SK-N-DZ (cell line): ENCODE measurements around the gene MFGE8.

ENCODE experiments used
- DNase-seq: peaks from one replicate; pipeline ENCODE4 v3.0.0-alpha.2; 2015; ENCODE audit warnings: low spot score

The MFGE8 gene

GRCh38 chr15:88920186-88920891, 7.2 kb upstream of the MFGE8 start:
- no peak for DNase-seq

DNA sequence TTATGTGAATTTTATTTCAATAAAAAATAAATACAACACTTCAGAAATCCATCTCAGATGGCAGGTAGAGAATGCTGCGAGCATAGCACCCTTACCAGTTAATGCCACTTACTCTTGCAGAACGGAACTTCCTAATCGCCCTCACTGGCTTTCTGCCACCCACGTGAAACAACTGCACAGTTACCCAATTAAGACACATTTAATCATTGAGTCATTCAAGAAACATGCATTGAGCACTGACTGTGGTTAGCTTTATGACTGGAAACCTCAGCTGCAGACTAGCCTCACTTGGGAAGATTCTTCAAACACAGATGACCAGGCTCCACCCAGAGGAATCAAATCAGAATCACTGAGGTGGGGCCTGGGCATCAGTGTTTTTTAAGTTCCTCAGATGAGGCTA, 5.6 kb upstream of the MFGE8 start:
- DNase-seq: no peak

GRCh38 chr15:88917760-88918159, 4.6 kb upstream of the MFGE8 start:
- DNase-seq: no peak

- no peak for DNase-seq
Observed at GRCh38 chr15:88915354-88915753, 2.2 kb upstream of the MFGE8 start.

- no peak for DNase-seq
Observed at GRCh38 chr15:88913850-88914169, 631 bp upstream of the MFGE8 start.

GRCh38 chr15:88912500-88912921, 668 bp downstream of the MFGE8 start:
- no peak for DNase-seq

DNA sequence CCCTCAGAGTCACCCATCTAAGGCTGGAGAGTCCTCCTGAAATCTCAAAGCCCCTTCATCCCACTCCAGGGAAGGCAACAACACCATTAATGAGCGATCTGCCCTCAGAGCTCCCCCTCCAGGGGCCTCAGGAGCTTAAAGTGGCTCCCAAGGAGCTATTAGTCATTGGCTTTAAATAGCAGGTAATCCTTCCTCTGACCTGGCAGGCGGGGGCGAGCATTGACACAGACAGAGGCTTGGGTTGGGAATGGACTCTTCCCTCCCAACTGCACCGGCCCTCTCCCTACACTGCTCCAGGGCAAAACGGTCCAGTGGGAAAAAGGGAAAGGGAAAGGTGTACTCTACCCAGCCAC, 1.4 kb downstream of the MFGE8 start:
- DNase-seq: no peak

DNA sequence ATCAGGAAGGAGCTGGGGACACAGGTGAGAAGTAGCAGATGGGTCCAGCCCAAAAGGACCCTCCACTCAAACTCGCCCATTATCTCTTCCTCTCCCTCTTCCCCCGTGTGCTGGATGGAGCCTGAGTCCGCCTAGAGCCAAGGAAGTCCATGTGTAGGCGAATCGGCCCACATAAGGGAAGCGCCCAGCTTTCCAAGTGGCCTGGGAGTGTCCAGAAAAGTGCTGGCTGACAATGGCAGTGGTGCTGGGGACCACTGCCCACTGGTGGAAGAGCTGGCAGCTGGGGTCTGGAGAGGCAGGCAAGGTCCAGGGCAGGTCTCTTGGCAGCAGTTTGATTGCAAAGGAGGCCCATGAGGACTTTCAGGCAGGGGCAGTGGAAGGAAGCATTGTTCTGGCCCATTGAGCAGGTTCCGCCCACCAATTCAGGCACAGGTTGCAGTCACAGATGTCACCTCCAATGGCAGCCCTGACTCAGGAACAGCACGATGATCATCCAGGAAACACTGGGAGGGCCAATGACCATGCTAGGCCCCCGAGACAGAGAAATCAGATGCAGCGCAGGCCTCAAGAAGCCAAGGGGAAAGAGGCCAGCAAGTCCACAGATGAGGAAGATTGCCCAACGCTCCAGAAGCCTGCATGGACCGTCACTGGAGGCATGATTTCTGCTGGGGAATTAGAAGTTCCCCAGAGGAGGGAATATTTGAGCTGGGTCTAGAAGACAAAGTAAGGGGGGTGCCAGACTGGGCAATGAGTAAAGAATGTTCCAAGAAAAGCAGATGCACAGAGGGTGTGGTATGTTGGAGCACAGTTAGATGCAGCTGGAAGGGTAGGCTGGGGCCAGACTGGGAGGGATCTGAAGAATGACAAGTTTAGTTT, 3.0 kb downstream of the MFGE8 start:
- no peak for DNase-seq

DNA sequence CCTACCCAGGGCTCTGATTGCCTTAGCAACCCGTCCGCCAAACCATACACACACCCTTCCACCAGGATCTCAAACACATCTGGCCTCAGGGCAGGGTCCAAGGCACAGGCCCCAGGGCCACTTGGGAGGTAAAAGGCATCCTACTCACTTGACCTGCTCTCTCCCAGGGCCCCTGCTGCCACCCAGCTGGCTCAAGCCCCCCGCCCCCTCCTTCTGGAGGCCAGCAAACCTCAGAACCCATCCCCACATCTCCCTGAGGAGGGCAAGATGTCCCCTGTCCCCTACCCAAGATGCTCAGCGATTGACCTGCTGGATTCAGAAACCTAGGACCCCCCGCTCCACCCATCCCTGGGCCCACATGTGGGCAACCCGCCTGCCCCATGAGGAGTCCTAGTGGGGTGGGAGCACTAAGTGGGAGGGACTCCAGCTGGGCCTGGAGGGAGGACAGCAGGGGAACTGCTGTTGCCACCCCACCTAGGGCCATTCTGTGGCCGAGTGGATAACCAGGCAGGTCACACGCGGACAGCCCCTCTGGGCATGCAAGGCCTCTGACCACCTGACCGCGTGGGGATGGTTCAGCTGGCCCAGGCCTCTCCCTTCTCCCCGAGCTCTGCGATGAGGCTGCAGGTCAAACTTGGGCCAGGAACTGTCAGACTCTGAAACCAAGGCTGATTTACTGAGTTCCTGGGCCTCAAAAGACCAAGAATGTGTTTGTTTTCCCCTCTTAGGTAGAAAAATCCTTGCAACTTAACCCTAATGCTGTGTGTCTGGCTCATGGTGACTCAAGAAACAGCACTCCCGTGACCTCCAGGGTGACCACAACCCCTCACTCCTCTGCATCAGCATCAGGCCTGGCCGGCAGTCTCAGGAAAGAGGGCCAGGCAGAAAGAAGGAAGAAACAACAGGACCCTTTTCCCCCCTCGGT, 4.2 kb downstream of the MFGE8 start:
- no peak for DNase-seq

GRCh38 chr15:88908123-88908522, 5.1 kb downstream of the MFGE8 start:
- DNase-seq: no peak

DNA sequence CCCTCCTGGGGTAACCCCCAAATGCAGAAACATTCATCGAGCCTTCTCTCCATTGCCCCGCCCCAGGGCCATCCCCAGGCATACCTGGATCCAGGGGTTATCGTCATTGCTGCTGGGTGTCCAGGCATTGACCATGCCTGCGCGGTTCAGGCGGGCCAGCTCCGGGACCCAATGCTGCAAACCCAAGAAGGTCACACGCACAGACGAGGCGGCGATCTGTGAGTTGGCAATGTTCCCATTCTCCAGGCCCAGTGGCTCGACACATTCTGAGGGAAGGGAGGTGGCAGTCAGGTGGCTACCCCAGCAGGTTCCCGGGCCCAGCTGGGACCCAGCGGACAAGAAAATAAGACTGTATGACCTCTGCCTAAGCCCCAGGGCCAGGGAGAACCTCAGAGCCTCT, 6.1 kb downstream of the MFGE8 start:
- DNase-seq: no peak

DNA sequence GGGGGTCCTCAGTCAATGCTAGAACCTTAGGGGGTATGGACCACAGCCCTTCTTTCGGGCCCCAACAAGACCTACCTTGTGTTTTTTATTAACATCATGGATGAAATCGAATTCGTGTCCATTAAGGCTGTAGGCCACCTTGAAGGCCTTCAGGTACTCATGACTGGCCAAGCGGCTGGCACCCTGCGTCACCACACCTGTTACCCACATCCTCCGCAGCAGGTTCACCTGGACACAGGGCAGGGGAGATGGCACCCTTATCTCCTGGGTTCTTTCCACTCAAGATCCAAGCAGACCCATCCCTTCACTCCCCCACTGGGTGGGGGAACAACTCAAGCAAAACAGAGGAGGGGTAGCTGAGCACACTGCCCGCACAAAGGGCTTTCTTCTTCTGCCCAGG, 6.6 kb downstream of the MFGE8 start:
- no peak for DNase-seq

DNA sequence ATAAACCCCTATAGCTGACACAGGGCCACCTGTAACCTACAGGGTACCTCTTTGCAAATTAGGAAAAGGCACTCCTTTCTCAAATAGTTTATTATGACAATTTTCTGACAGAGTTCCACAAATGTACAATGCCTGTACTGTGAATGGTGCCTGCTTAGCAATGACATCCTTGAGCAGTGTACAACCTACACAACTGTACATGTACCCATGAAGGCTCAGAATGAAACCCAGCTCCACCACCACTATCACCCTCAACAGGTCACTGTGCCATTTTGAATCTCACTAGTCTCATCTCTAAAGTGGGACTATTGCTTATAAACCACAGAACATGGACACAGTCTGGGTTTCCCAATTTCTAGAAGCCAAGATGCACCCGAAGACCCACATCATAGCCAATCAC, 7.0 kb downstream of the MFGE8 start:
- no peak for DNase-seq

GRCh38 chr15:88905576-88905975, 7.6 kb downstream of the MFGE8 start:
- no peak for DNase-seq

- DNase-seq: peak; percentile 73
Observed at GRCh38 chr15:88904624-88905327, 8.4 kb downstream of the MFGE8 start.

DNA sequence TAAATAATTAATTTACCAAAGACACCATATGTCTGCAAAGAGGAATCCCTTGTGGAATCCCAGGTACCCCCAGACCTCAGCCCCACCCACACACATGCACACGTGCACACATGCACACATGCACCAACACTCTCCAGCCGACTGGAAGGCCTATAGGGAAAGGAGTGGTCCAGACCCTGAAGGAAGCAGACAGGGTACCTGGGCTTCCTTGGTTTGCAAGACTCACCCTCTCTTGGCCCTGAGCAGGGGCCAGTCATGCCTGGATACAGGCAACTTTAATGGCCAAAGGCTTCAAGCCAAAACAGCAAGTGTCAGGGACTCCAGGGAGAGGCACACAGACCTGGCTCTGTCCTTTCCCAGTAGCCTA, 8.9 kb downstream of the MFGE8 start:
- no peak for DNase-seq

GRCh38 chr15:88902846-88903245, 10.3 kb downstream of the MFGE8 start:
- no peak for DNase-seq

DNA sequence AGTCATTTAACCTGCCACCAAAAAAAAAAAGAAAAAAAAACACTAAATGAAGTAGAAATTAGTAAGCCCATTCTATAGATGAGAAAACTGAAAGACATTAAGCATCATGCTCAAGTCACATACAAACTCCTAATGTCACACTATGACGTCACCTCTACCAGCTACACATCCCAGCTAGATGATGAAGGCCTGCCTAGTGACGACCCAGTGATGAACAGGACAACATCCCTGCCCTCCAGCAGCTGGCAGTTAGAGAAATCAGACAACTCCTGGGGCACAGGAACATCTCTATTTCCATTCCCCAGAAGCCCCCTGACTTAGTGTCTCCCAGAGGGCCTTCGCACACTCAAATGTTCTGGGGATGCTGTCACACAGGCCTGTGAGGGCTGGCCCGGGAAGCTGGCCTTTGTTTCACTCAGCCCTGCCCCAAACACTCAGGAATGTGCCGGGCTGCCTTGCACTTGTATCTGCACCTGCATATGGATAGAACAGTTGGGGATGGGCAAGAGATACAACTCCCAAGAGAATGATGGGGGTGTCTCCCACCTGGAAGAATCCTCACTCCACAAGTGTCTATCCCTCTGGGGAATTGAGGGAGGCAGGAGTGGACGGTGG, 10.9 kb downstream of the MFGE8 start:
- no peak for DNase-seq

DNA sequence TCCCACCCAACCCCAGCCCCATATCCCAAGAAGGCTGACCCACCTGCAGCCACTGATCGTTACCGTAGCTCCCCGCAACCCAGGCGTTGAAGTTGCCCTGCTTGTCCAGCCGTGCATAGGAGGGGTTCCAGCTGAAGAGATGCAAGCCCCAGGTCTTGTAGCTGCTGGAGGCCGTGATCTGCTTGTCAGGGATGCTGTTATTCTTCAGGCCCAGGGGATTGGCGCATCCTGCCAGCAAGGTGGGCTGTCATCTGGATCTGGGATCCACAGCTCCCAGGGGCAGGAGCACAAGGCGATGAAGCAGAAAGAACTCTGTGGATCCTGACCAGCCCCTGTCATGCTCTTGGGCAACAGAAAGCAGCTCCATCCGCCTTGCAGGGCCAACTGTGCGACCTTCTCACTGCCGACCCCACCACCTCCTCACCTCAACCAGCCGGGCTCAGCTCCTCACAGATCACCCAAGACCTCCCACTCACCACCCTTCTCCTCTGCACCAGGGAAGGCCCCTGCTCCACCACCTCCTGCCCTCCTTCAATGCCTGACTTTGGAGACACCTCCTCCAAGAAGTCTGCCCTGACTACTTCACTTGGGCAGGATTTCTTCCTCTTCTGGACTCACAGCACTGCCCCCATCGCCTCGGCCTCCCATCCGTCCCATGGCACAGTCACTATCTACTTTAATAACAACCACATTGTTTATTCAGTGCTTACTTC, 11.5 kb downstream of the MFGE8 start:
- DNase-seq: no peak

- DNase-seq: no peak
Observed at GRCh38 chr15:88900982-88901418, 12.2 kb downstream of the MFGE8 start.
